Heart left ventricle (tissue), 13 donors: ENCODE measurements around the gene LCNL1.

Experiments
- CTCF ChIP-seq, 12 donors: fragments of 200-600 bp; sonication (generic) in 4 of 12; IDR thresholded peaks; one replicate each; pipeline versions ENCODE4 v1.5.0 to v1.8.0; 2018 to 2022; ENCODE audit warnings: antibody characterized with exemption in 12 of 12, mild to moderate bottlenecking in 5 of 12
- POLR2A ChIP-seq, 2 donors: fragments of 450-650 bp; IDR thresholded peaks; one replicate each; pipeline ENCODE4 v1.6.1; 2017; ENCODE audit warnings: antibody characterized with exemption in 2 of 2, mild to moderate bottlenecking in 2 of 2, moderate library complexity in 2 of 2
- donor health status: ischemic (EF 13 %, LVEDD 7.1; RV severe dilation, severe dysfunction).
- donor health status: DM: no; HTN: yes; CAD: no.
- donor health status: DM: no; HTN: no; CAD: no.
- donor health status: ischemic (EF 25% LVEDD 6.9; RV normal size, moderate dysfunction).
- donor health status: ischemic (EF 25% LVEDD 5.7; RV mildly dilated, moderate dysfunction).
- donor health status: ischemic (EF 35%, LVEDD 5.7; RV mildly dilated, moderate dysfunction).
- donor health status: nonischemic (EF 11% LVEDD 7.7; RV severe dilation, severe dysfunction).
- donor health status: DM: yes; HTN: yes; CAD: no.
- donor health status: PGD.
- donor health status: ischemic (EF 29% LVEDD 5.4; RV normal size, mild dysfunction).
- donor health status: nonischemic (EF 23%, LVEDD 6.1; RV moderate dilation, normal function).

GRCh38 chr9:137015540-137015930, 32.7 kb downstream of the LCNL1 start:
- no peak for TF ChIP-seq POLR2A (IDR thresholded peaks at IDR 0.05)
- TF ChIP-seq CTCF (IDR thresholded peaks at IDR 0.05), result no peak
